ELR (cell line): ENCODE results near the gene C19orf47.
"Not testable (repeated sequence)": the region's sequence is repeated elsewhere in the genome, so short reads cannot be mapped to it uniquely, and the experiment has no call there.

Source experiments
- DNase-seq: peaks from one replicate; pipeline ENCODE4 v3.0.0-alpha.2; 2015; ENCODE audit warnings: low read depth

Gene C19orf47

DNA sequence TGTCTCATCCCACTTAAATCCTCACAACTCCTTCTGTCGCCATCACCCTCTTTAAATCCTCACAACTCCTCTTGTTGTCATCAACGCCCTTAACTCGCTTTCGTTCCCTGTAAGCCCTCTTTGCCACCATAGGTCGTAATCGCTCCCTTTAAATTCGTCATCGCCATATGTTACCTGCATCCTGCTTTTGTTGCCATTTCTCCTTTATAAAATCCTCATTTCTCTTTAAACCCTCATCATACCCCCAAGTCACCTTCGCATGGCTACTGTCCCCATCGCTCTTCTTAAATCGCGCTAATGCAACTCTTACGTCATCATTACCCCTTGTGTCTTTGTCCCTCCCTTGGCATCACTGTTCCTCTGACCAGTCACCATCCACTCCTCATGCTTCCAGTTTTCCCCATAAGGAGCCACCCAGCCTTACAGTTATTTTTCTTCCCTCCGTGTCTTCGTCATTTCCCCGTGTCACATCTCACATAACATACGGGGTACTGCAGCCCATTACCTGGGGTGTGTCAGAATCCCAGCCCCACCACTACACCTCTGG lies 837 bp upstream of the C19orf47 start:
- peak; percentile 37 for DNase-seq

- DNase-seq = no peak
Observed at GRCh38 chr19:40344422-40344821, 3.8 kb downstream of the C19orf47 start.

GRCh38 chr19:40342644-40343311 lies 5.4 kb downstream of the C19orf47 start:
- DNase-seq = no peak

- DNase-seq = no peak
Observed at GRCh38 chr19:40341601-40342482, 6.4 kb downstream of the C19orf47 start.

- DNase-seq = no peak
Observed at GRCh38 chr19:40339018-40339728, 9.0 kb downstream of the C19orf47 start.

DNA sequence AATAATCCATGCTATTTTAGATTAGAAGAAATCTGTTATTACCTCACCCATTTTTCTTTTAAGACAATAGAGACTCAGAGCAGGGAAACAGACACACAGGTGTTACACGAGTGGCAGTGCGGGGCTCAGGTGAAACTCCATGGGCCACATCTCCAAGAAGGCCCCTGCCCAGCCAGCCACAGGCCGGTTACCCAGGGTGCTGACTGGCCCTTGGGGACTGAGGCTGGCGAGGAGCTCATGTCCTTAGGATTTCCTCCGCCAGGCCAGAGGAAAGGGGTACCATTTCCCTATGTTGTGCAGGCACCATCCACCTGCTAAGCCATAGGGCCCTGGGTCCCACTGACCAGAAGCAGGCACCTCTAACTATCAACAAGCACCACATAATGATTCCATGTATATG lies 10.6 kb downstream of the C19orf47 start:
- DNase-seq = no peak

- DNase-seq = no peak
Observed at GRCh38 chr19:40337107-40337506, 11.1 kb downstream of the C19orf47 start.

- DNase-seq = no peak
Observed at GRCh38 chr19:40336601-40336900, 11.6 kb downstream of the C19orf47 start.

- no peak for DNase-seq
Observed at GRCh38 chr19:40335855-40336600, 12.2 kb downstream of the C19orf47 start.

GRCh38 chr19:40335101-40335500 lies 13.1 kb downstream of the C19orf47 start:
- DNase-seq = no peak

GRCh38 chr19:40333083-40333482 lies 15.1 kb downstream of the C19orf47 start:
- DNase-seq = not testable (repeated sequence)

DNA sequence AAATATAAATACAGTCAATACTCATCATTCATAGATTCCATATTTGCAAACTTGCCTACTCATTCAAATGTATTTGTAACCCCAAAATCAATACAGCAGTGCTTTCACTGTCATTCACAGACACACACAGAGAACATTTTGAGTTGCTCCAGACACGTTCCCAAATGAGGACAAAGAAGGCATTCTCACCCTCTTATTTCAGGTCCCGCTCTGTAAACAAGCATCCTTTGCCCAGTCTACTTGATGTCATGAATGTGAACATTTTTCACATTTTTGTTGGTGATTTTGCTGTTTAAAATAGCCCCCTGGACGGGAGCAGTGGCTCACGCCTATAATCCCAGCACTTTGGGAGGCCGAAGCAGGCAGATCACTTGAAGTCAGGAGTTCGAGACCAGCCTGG lies 15.5 kb downstream of the C19orf47 start:
- DNase-seq = no peak

- no peak for DNase-seq
Observed at GRCh38 chr19:40331052-40331451, 17.1 kb downstream of the C19orf47 start.

DNA sequence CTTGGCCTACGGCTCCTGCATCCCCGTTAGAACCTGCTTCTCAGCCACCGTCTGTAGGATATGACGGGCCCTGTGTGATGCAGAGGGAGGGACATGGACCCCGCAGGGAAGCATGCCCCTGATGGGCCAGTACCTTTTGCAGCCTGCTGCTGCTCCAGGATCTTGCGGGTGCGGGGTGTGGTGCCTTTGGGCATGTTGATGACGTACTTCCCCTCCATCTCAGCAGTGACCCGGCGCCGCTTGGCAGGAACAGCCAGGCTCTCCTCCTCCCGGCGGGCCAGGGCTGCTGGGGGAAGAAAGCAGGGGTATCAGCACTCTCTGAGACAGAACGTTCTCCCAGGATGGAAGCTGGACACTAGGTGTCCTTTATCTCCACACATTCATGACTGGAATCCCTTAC lies 22.0 kb downstream of the C19orf47 start:
- no peak for DNase-seq

- DNase-seq = no peak
Observed at GRCh38 chr19:40323705-40324104, 24.5 kb downstream of the C19orf47 start.

GRCh38 chr19:40322951-40323615 lies 25.1 kb downstream of the C19orf47 start:
- peak; percentile 76 for DNase-seq

GRCh38 chr19:40322271-40322610 lies 26.0 kb downstream of the C19orf47 start:
- peak; percentile 81 for DNase-seq

DNA sequence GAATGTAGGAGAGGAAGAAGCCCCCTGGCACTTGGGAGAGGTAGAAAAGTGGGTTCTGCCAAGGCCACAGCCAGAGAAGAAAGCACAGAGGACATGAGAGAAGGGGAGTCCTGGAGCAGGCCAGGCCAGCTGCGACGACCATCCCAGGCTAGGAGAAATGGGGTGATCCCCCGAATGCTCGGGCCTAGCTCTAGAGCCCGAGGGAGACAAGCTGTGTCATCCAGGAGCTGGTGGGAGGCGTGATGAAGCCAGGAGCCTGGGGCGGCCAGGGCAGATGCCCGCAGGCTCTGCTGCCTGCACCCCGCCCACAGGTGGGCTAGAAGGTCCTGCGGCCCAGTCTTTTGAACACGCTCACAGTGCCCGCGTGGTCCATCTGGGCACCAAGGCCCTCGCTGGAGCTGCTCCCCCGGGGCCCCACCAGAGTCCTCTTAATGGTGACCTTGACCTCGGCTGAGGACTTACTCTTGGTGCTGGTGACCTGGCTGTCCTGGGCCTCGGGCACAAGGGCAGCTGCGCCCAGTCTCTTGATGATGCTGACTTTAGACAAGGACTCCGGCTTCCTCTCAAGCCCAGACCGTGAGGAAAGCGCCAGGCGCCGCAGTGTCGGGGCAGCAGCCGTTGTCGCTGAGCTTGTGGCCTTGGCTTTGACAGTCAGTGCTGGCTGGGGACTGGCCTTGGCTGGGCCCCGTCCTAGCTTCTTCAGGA lies 26.5 kb downstream of the C19orf47 start:
- no peak for DNase-seq

- no peak for DNase-seq
Observed at GRCh38 chr19:40321076-40321475, 27.1 kb downstream of the C19orf47 start.

DNA sequence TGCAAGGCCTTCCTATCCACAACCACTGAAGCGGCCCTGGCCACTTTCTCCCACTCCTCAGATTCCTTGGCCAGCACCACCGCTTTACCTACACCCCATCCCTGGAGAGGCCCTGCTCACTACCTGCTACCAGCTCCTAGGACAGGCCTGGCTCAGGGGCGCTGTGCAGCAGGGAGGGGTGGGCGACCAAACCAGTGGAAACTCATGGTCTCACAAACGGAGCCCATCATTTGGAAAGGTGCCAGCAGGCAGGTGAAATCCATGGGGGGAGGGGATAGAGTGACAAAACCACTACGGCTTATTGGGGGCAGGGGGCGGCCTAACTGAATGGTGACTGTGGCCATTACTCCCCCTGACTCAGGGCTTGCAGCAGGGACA lies 27.6 kb downstream of the C19orf47 start:
- DNase-seq = no peak

- no peak for DNase-seq
Observed at GRCh38 chr19:40317338-40317737, 30.9 kb downstream of the C19orf47 start.
